Activated naive CD8-positive, alpha-beta T cell treated with anti-CD3 and anti-CD28 coated beads, Interleukin-2, amount 50 U/mL, for 24 hours (primary cell): ENCODE data around the gene PDE1A.

Experiments
- ATAC-seq: fragments of 150-1000 bp; cut with Tn5 transposase; one replicate; pipeline ENCODE4 v1.10.0; 2021
- DNase-seq: peaks from one replicate; pipeline ENCODE4 v3.0.0; 2021
- H3K27ac Mint-ChIP-seq: one replicate; pipeline ENCODE4 v1.8.0; 2021; ENCODE audit warnings: mild to moderate bottlenecking, mixed read lengths
- H3K27me3 Mint-ChIP-seq: one replicate; pipeline ENCODE4 v1.8.0; 2021; ENCODE audit warnings: mixed read lengths
- H3K36me3 Mint-ChIP-seq: one replicate; pipeline ENCODE4 v1.8.0; 2021; ENCODE audit warnings: low read depth, mixed read lengths
- H3K4me1 Mint-ChIP-seq: one replicate; pipeline ENCODE4 v1.8.0; 2021; ENCODE audit warnings: mixed read lengths
- H3K4me3 Mint-ChIP-seq: one replicate; pipeline ENCODE4 v1.8.0; 2021; ENCODE audit warnings: mild to moderate bottlenecking, moderate library complexity, mixed read lengths
- H3K9me3 Mint-ChIP-seq: one replicate; pipeline ENCODE4 v1.8.0; 2021; ENCODE audit warnings: mixed read lengths

The PDE1A gene

DNA sequence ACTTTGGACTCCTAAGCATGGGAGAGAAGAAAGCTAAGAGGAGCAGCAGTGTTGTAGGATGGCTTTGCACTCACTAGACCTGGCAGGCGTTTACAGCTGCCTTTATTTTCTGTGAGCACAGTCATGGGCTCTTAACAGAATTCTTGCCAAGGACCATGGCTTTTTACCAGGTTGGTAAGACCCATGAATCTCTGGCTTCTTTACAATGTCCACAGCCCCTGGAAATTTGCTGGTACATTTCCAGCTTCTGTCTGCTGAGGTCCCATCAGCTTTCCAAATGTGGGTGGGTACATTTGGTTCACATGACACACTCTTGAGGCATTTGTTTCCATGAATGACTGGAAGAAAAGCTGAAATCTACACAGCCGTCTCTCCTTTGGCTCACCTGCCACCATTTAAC is 278.5 kb downstream of the PDE1A start:
- DNase-seq (no peak), ATAC-seq (no peak)
- no peaks in the 10 kb centered on the region for H3K4me1 Mint-ChIP-seq
- no peaks in the 10 kb centered on the region for H3K36me3 Mint-ChIP-seq
- H3K9me3 Mint-ChIP-seq: no peaks in the 10 kb centered on the region
- H3K27me3 Mint-ChIP-seq: no peaks in the 10 kb centered on the region
- no peak overlapping the region for H3K4me3 Mint-ChIP-seq
- H3K27ac Mint-ChIP-seq: no peak overlapping the region

- no peaks in the 10 kb centered on the region for H3K4me1 Mint-ChIP-seq
- no peak overlapping the region for H3K27ac Mint-ChIP-seq
- no peaks in the 10 kb centered on the region for H3K36me3 Mint-ChIP-seq
- no peaks in the 10 kb centered on the region for H3K9me3 Mint-ChIP-seq
- H3K4me3 Mint-ChIP-seq: no peak overlapping the region
- peaks cover 5% of the 10 kb centered on the region for H3K27me3 Mint-ChIP-seq
- DNase-seq: no peak
- no peak for ATAC-seq
Observed at GRCh38 chr2:182144776-182145165, 282.1 kb downstream of the PDE1A start.

DNA sequence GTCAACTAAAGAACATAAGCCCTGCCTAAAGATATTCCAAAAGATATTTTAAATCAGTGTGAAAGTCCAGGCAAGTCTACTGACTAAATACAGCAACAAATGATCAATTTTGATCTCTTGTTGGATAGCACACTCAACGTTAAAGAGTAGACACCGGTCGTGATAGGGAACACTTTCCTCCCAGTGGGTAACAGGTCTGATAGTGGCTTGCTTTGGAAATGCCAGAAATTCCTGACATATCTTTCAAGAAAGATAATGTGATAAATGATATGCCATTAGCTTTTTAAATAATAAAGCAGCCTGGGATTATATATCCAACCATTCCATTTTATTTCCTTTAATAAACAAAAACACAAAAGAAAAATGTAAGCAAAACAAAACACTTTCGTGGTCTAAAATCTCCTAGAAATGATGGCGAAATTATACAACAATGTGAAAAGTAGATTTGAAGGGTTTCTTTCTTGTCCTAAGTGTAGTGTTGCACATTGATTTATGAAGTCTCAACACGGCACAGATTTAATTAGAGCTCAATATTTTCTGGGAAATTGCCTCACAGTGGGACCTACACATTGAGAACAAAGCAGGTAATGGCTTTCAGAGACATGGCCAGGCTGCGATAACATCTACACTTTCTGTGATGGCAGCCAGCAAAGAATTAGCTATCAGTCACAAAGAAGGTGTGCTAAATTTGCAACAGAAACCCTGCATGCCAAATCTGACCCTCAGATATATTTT is 282.6 kb downstream of the PDE1A start:
- Mint-ChIP-seq H3K9me3 (no peaks in the 10 kb centered on the region), H3K27me3 (peaks cover 5% of the 10 kb centered on the region), H3K27ac (no peak overlapping the region), H3K4me1 (no peaks in the 10 kb centered on the region), H3K4me3 (no peak overlapping the region), H3K36me3 (no peaks in the 10 kb centered on the region)
- no peak for ATAC-seq
- no peak for DNase-seq

DNA sequence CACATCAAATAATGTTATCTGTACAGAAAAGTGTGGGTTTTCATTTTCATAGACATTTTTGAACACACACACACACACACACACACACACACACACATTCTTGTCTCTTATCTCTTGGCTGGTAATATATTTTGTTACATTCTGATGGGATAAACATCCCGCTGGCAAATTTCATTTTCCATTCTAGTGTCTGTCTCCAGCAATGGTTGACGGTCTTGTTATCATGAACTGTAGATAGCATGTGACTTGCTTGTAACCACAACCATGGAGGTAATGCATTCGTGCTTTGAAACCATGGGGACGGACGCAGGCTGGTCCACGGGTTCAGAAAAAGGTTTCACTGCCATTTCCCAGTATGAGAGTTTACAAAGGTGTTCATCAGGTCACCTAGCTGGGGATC is 284.8 kb downstream of the PDE1A start:
- Mint-ChIP-seq H3K27me3 (peaks cover 7% of the 10 kb centered on the region), H3K27ac (no peak overlapping the region), H3K9me3 (no peaks in the 10 kb centered on the region), H3K4me3 (no peak overlapping the region), H3K4me1 (no peaks in the 10 kb centered on the region), H3K36me3 (no peaks in the 10 kb centered on the region)
- ATAC-seq (no peak), DNase-seq (no peak)

GRCh38 chr2:182134201-182134600 is 292.6 kb downstream of the PDE1A start:
- no peaks in the 10 kb centered on the region for H3K4me1 Mint-ChIP-seq
- no peaks in the 10 kb centered on the region for H3K9me3 Mint-ChIP-seq
- peaks cover 2% of the 10 kb centered on the region for H3K27me3 Mint-ChIP-seq
- no peak overlapping the region for H3K27ac Mint-ChIP-seq
- DNase-seq (no peak), ATAC-seq (no peak)
- H3K4me3 Mint-ChIP-seq: no peak overlapping the region
- H3K36me3 Mint-ChIP-seq: no peaks in the 10 kb centered on the region

GRCh38 chr2:182133195-182133891 is 293.5 kb downstream of the PDE1A start:
- no peaks in the 10 kb centered on the region for H3K36me3 Mint-ChIP-seq

GRCh38 chr2:182132605-182133004 is 294.2 kb downstream of the PDE1A start:
- Mint-ChIP-seq H3K4me3 (no peak overlapping the region), H3K27ac (no peak overlapping the region), H3K27me3 (no peaks in the 10 kb centered on the region), H3K9me3 (no peaks in the 10 kb centered on the region), H3K4me1 (no peaks in the 10 kb centered on the region), H3K36me3 (no peaks in the 10 kb centered on the region)
- ATAC-seq: no peak
- DNase-seq: no peak

More at GRCh38 chr2:182133195-182133891, 293.5 kb downstream of the PDE1A start:
- no peak for DNase-seq
- no peak for ATAC-seq
- Mint-ChIP-seq H3K4me1 (no peaks in the 10 kb centered on the region), H3K27me3 (peaks cover 2% of the 10 kb centered on the region), H3K4me3 (no peak overlapping the region), H3K9me3 (no peaks in the 10 kb centered on the region), H3K27ac (no peak overlapping the region)

- DNase-seq: no peak
- no peak for ATAC-seq
- Mint-ChIP-seq H3K4me1 (no peaks in the 10 kb centered on the region), H3K36me3 (no peaks in the 10 kb centered on the region), H3K9me3 (no peaks in the 10 kb centered on the region), H3K27ac (no peak overlapping the region), H3K4me3 (no peak overlapping the region), H3K27me3 (no peaks in the 10 kb centered on the region)
Observed at GRCh38 chr2:182128821-182129707, 297.8 kb downstream of the PDE1A start.

- Mint-ChIP-seq H3K27me3 (no peaks in the 10 kb centered on the region), H3K4me1 (no peaks in the 10 kb centered on the region), H3K4me3 (no peak overlapping the region), H3K9me3 (no peaks in the 10 kb centered on the region), H3K36me3 (no peaks in the 10 kb centered on the region), H3K27ac (no peak overlapping the region)
- no peak for DNase-seq
- ATAC-seq: no peak
Observed at GRCh38 chr2:182117196-182117595, 309.6 kb downstream of the PDE1A start.

GRCh38 chr2:182116774-182117173 is 310.1 kb downstream of the PDE1A start:
- ATAC-seq: no peak
- DNase-seq: no peak
- Mint-ChIP-seq H3K4me3 (no peak overlapping the region), H3K36me3 (no peaks in the 10 kb centered on the region), H3K9me3 (no peaks in the 10 kb centered on the region), H3K4me1 (no peaks in the 10 kb centered on the region), H3K27ac (no peak overlapping the region), H3K27me3 (peaks cover 2% of the 10 kb centered on the region)

DNA sequence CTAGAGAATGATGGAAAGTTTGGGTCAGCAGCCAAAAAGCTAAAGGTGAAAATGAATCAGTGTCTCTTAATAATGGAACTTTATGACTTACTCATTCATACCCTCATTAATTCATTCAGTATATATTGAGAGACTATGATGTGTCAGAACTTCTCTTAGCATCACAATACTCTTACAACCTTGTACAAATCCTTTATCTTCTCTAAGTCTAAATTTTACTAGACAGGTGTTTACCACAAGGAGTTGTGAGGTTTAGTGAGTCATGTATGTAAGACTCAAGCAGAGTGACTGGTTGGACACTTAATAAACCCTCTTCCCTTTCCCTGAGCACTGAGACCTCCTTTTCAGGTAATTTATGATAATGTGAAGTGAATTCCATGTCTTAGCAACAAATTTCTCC is 311.6 kb downstream of the PDE1A start:
- peak; percentile 28 for ATAC-seq
- Mint-ChIP-seq H3K27ac (no peak overlapping the region), H3K27me3 (peaks cover 2% of the 10 kb centered on the region), H3K36me3 (no peaks in the 10 kb centered on the region), H3K9me3 (no peaks in the 10 kb centered on the region), H3K4me3 (no peak overlapping the region), H3K4me1 (no peaks in the 10 kb centered on the region)
- DNase-seq: no peak

DNA sequence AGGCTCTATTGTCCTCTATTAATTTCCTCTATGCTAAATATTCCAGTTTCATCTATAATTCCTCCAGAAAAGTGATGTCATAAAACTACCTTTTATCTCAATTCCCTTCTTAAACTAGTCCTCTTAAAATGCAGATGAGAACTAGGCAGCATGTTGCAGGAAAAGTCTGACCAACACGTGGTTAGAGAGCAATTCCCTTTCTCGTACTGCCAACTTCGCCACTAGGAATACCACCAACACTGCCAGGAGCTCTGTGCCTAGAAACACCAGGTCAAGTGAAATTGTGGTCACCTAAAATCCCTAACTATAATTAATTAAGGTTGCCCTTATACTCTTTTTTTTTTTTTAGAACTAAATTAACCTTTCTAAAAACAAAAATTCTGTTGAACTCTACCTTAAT is 313.5 kb downstream of the PDE1A start:
- H3K9me3 Mint-ChIP-seq: no peaks in the 10 kb centered on the region
- no peak for DNase-seq
- no peak overlapping the region for H3K27ac Mint-ChIP-seq
- ATAC-seq: no peak
- no peaks in the 10 kb centered on the region for H3K36me3 Mint-ChIP-seq
- no peaks in the 10 kb centered on the region for H3K4me1 Mint-ChIP-seq
- no peak overlapping the region for H3K4me3 Mint-ChIP-seq
- peaks cover 2% of the 10 kb centered on the region for H3K27me3 Mint-ChIP-seq

DNA sequence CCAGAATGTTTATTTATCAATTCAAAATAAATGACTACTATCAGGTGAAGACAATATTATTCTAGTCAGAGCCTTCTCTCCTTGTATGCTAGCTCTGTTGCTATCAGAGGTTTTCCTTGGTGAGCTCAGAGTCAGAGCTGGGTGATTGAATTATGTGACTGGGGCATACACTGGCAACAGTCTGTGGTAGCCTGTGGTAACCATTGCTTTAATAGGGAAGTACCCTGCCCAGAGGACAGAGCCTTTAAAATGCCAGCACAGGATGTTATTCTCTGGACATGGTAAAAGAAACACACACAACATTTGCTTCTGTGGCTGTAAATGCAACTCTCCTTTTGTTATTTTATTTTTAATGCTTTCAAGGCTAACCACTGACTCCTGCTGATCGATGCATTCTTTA is 316.5 kb downstream of the PDE1A start:
- H3K27me3 Mint-ChIP-seq: peaks cover 2% of the 10 kb centered on the region
- H3K36me3 Mint-ChIP-seq: no peaks in the 10 kb centered on the region
- ATAC-seq: no peak
- H3K9me3 Mint-ChIP-seq: no peaks in the 10 kb centered on the region
- no peaks in the 10 kb centered on the region for H3K4me1 Mint-ChIP-seq
- no peak overlapping the region for H3K4me3 Mint-ChIP-seq
- no peak overlapping the region for H3K27ac Mint-ChIP-seq
- no peak for DNase-seq

DNA sequence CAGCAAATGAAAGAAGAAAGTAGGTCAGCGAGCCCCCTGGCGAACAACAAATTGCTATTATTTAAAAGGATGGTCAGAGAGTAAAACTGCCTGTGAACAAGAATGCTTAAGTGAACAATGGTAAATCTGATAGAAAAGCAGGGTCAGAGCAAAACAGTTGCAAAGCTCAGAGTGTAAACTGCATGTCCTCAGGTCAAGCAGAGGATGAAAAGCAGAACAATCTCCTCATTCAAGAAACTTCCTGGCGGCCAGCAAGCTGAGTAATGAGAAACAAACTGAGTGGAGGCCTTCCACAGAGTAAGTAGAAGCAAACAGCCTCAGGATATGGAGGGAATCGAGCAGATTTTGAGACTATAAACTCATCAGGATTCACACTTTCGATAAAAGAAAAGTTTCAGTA is 323.3 kb downstream of the PDE1A start:
- Mint-ChIP-seq H3K4me3 (no peak overlapping the region), H3K9me3 (no peaks in the 10 kb centered on the region), H3K27ac (no peak overlapping the region), H3K36me3 (no peaks in the 10 kb centered on the region), H3K27me3 (no peaks in the 10 kb centered on the region), H3K4me1 (no peaks in the 10 kb centered on the region)
- DNase-seq (no peak), ATAC-seq (no peak)

DNA sequence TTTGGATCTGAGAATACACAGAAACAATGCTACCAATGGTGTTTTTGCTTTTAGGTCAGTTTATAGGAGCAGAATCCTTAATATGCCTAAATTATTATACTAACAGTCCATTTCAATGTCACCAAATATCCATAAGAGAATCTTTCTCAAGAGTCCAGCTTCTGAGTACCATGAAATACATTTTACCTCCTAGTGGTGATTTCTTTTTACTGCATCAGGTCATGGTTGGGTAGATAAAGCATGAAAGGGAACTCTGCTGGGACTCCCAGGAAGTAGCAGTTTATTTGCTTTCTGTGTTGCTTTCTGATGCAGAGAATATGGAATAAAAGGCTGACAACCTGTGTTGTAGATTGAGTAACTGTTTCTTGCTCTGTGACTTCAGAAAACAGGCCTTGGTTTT is 325.6 kb downstream of the PDE1A start:
- ATAC-seq (no peak), DNase-seq (no peak)
- Mint-ChIP-seq H3K27ac (no peak overlapping the region), H3K27me3 (no peaks in the 10 kb centered on the region), H3K4me1 (no peaks in the 10 kb centered on the region), H3K4me3 (no peak overlapping the region), H3K9me3 (no peaks in the 10 kb centered on the region), H3K36me3 (no peaks in the 10 kb centered on the region)
